LNCAP (cell line): Measurements from ENCODE around the gene ABCA13.

Experiments used
- TF ChIP-seq, protein P1 (sequence below): fragments of 450-650 bp; IDR thresholded peaks from 2 replicates; pipeline ENCODE4 v1.5.1; 2017; ENCODE audit warnings: mild to moderate bottlenecking

The ABCA13 gene

DNA sequence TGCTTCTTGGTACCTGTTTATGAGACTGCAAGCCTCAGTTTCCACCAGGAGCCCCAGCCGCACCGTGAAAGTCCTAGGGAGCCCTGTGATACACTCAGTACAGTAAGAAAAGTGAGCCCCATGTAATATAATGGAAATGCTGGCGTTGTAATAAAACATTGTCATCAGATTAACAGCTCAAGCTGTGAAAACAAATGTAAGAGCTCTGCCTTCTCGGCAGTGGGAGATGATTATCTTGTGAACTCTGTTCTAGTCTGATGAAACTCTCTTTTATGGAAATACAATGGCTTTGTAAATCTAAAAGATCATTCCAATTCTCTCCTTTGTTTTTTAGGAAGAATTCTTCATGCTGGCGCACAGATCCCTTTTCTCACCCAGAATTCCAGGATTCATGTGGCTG is 299.9 kb downstream of the ABCA13 start:
- TF ChIP-seq, protein P1, sequence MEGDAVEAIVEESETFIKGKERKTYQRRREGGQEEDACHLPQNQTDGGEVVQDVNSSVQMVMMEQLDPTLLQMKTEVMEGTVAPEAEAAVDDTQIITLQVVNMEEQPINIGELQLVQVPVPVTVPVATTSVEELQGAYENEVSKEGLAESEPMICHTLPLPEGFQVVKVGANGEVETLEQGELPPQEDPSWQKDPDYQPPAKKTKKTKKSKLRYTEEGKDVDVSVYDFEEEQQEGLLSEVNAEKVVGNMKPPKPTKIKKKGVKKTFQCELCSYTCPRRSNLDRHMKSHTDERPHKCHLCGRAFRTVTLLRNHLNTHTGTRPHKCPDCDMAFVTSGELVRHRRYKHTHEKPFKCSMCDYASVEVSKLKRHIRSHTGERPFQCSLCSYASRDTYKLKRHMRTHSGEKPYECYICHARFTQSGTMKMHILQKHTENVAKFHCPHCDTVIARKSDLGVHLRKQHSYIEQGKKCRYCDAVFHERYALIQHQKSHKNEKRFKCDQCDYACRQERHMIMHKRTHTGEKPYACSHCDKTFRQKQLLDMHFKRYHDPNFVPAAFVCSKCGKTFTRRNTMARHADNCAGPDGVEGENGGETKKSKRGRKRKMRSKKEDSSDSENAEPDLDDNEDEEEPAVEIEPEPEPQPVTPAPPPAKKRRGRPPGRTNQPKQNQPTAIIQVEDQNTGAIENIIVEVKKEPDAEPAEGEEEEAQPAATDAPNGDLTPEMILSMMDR = no peak

DNA sequence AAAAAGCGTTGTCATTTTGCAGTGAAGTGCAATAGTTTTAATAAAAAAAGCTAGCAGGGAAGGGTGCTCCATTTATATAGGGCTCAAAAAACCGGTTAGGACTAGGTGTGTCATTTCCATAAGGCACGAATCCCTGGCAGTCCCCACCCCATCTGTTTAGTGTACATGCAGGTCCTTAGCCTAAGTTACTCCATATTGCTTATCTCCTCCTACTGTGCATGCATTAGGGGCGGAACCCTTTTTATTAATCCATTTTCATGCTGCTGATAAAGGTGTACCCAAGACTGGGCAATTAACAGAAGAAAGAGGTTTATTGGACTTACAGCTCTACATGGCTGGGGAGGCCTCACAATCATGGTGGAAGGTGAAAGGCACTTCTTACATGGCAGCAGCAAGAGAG is 301.4 kb downstream of the ABCA13 start:
- TF ChIP-seq, protein P1 = no peak

DNA sequence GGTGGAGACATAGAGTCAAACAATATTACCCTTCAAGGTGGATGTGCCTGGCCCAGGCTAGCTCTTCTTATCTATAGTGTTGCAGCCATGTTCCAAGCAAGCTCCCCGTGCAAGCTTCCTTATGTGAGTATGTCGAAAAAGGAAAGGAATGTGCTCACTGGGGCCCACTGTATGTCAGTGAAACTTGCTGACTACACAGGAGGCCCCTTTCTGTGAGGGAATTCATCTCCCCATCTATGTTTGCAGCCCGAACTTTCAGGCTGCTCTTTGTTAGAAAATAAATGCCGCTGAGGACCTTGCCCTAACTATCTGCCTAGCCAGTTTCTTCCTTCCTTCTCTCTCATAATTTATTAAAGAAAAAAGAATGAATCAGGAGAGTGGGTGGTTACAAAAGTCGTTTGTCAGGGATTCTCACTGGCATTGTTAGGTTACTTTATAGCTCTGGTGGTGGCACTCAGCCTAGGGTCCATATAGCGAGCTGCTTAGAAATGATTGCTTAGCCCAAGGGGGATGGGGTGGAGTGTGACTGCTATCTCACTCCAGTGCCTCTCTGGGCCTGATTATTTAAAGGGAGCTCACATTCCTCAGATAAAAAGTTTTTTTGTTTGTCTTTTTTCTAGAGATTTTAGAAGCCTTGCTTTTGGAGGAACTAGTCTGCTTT is 302.1 kb downstream of the ABCA13 start:
- TF ChIP-seq, protein P1 = no peak

DNA sequence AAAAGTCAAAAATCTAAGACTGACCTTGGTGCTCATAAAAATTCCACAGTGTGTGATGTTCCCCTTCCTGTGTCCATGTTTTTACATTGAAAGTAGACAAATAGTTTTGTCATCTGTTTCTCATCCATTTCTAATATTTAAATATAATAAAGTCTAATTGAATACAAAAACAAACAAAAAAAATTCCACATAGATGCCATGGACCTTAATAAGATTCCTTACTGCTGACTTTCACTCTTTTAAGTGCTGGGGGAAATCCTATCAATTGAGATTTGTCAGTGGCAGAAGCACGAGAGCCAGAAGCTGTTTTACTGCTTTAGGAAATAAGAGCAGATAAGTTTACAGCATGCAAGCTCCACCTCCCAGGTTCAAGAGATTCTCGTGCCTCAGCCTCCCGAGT is 310.0 kb downstream of the ABCA13 start:
- TF ChIP-seq, protein P1 = no peak

DNA sequence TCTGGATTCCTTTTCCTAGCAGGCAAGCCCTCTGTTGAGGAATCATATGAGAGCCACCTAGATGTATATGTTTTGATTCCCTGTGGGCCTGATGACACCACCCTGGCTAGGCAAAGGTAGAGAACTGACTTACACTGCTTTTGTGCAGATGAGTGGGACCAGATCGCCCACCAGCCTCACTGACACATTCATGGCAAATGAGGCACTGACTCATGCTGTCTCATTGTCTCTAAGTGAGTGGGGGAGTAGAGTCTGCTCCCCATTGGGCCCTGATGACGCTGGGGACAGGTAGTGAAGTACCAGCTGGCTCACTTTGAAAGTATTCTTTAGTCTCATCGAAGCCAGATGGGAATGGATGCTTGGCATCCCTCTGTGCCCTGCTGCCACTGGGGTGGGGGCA is 326.3 kb downstream of the ABCA13 start:
- TF ChIP-seq, protein P1 = no peak

DNA sequence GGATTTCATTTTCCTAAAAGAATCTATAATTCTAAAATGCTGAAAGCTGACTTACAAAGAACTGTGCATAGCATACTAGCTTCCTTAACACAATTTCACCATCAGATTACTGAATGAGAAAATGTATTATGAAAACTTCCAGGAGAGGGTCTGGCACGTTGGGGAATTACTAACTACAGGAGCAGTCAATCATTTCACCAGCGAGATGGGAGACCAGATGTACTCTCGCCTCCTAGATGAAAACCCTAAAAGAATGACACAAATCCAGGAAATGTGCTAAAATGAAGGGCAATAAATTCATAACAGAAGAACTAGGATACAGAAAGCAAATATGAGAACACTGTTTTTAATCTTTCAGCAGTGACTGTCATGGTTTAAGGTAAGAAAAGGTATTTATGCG is 330.8 kb downstream of the ABCA13 start:
- TF ChIP-seq, protein P1 = no peak

DNA sequence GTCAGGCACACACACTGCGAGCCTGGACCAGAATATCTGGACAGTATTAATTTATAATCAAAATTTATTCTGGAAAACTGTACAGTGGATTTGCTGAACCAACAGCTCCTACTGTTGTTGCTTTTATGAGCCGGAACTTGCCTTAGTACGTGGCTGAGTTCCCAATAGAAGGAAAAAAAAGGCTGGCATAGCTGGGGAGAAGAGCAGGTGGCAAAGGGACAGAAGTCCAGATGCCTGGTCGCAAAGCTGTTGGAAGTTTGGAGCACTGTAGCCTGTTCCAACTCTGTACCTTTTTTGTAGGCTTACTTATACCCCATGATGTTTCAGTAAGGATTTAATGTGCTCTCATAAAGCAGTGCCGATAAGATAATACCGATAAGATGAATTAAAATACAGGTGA is 333.8 kb downstream of the ABCA13 start:
- TF ChIP-seq, protein P1 = no peak

DNA sequence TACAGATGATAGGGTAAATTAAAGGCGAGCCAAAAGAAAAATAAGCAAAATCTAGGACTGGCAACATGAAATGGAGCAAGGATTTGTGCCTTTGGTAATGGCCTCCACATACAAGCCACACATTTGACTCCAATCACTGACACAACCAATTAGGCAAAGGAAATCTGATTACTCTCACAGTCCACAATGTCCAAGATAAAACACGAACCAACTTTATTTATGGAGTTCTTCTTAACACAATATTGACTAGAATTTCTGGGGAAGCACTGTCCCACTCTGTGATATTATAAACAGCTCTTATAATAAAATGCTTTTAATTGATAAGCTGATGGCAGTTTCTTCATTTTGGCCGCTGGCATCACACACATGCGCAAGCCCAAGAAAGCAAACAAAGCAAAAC is 334.2 kb downstream of the ABCA13 start:
- TF ChIP-seq, protein P1 = no peak
